ENCODE measurements around the gene PHKB.
A peak's percentile ranks its signal among the peaks of the same experiment; 100 is the strongest.

The PHKB gene

DNA sequence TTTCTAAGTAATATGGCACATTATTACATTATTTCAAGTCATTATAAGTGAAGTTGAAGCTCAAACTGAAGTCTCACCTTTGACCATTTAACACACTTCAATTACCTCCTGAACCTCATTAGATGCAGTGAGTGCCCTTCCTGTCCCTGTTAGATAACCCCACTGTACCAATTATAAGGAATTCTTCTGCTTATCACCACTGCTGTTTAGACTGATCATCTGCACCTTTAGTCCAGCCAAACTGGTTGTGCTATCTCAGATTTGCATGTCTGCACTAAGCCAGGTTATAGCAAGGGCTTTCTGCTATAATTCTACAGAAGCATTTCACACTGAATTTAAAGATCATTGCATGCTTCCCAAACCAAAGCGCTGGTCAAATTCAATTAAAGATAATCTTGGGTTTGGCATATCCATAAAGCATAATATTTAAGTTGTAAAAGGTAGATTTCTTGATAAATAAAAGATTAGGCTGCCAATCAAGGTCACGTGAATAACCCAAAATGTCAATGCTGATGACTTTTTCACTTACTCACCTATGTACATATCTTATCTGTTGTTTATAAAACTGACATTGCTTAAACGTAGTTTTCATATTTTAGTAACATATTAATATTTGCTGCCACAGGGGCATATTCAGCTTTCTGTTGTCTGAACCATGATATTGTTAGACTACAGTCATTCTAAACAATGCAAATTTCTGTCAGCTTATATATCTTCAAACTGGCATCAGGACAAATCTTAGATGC, 12.1 kb upstream of the PHKB start:
- TF ChIP-seq POLR2AphosphoS5 (IDR thresholded peaks at IDR 0.05; ENCODE audit: low read depth, low read length): no peak
- TF ChIP-seq POU2F2 (IDR thresholded peaks at IDR 0.05; ENCODE audit: low read depth, low read length): no peak
- no peak for TF ChIP-seq SPI1 (IDR thresholded peaks at IDR 0.05; ENCODE audit: low read depth, low read length)
- TF ChIP-seq PAX5 (IDR thresholded peaks at IDR 0.05; ENCODE audit: insufficient read depth, low read length, severe bottlenecking): no peak
- TF ChIP-seq POLR2A (IDR thresholded peaks at IDR 0.05; ENCODE audit: low read depth, low read length): no peak
- TF ChIP-seq TAF1 (IDR thresholded peaks at IDR 0.05; ENCODE audit: low read depth, low read length): no peak
- FAIRE-seq: peak; percentile 75

DNA sequence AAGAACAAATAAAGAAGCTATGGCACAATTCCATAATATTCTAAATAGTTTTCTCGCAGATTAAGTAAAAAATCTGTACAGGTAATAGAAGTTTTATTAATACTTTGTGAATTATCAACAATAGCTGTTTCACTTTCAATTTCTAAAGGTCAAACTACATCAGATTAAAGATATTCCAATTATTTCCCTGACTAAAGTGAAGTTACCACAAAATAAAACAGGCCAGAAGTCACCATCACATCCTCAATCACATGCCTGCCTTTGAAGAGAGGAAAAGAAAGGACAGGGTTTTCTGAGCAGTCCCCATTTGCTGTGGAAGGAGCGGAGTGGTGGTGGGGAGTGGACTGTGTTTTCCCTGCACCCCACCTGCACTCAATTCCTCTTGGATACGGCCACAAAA, 11.3 kb upstream of the PHKB start:
- TF ChIP-seq POU2F2 (IDR thresholded peaks at IDR 0.05; ENCODE audit: low read depth, low read length) (no peak), PAX5 (IDR thresholded peaks at IDR 0.05; ENCODE audit: insufficient read depth, low read length, severe bottlenecking) (no peak), SPI1 (IDR thresholded peaks at IDR 0.05; ENCODE audit: low read depth, low read length) (no peak), POLR2AphosphoS5 (IDR thresholded peaks at IDR 0.05; ENCODE audit: low read depth, low read length) (no peak), TAF1 (IDR thresholded peaks at IDR 0.05; ENCODE audit: low read depth, low read length) (no peak), POLR2A (IDR thresholded peaks at IDR 0.05; ENCODE audit: low read depth, low read length) (no peak)
- FAIRE-seq (no peak), DNase-seq (ENCODE audit: insufficient read length, low spot score) (no peak)

More for the DNA sequence above, 12.1 kb upstream of the PHKB start:
- DNase-seq (ENCODE audit: insufficient read length, low spot score): no peak

DNA sequence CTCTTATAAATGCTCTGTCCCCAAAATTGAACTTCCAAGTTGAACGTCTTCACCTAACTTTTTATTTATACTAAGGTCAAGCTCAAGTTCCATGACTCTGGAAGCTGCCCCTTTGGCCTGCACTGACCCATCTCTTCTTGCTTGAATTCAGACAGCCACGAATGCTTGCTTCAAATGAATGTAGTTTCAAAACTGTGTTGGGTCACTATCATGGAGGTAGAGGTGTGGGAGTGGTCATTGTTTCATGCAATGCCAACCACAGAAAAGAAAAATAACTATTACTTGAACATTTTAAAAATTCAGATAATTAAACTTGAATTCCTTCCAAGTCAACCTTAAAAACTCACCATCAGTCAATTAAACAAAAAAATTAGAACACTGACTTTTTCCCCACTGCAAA, 2.8 kb upstream of the PHKB start:
- TF ChIP-seq SPI1 (IDR thresholded peaks at IDR 0.05; ENCODE audit: low read depth, low read length) (no peak), PAX5 (IDR thresholded peaks at IDR 0.05; ENCODE audit: insufficient read depth, low read length, severe bottlenecking) (no peak), POU2F2 (IDR thresholded peaks at IDR 0.05; ENCODE audit: low read depth, low read length) (no peak), POLR2AphosphoS5 (IDR thresholded peaks at IDR 0.05; ENCODE audit: low read depth, low read length) (no peak), POLR2A (IDR thresholded peaks at IDR 0.05; ENCODE audit: low read depth, low read length) (no peak), TAF1 (IDR thresholded peaks at IDR 0.05; ENCODE audit: low read depth, low read length) (no peak)
- no peak for DNase-seq (ENCODE audit: insufficient read length, low spot score)
- FAIRE-seq: no peak

- FAIRE-seq (no peak), DNase-seq (ENCODE audit: insufficient read length, low spot score) (no peak)
- no peak for TF ChIP-seq POLR2A (IDR thresholded peaks at IDR 0.05; ENCODE audit: low read depth, low read length)
- TF ChIP-seq SPI1 (IDR thresholded peaks at IDR 0.05; ENCODE audit: low read depth, low read length): no peak
- TF ChIP-seq POLR2AphosphoS5 (IDR thresholded peaks at IDR 0.05; ENCODE audit: low read depth, low read length): no peak
- no peak for TF ChIP-seq TAF1 (IDR thresholded peaks at IDR 0.05; ENCODE audit: low read depth, low read length)
- no peak for TF ChIP-seq POU2F2 (IDR thresholded peaks at IDR 0.05; ENCODE audit: low read depth, low read length)
- no peak for TF ChIP-seq PAX5 (IDR thresholded peaks at IDR 0.05; ENCODE audit: insufficient read depth, low read length, severe bottlenecking)
Measured at GRCh38 chr16:47459603-47460002, 1.5 kb upstream of the PHKB start.

GRCh38 chr16:47460359-47460710, 796 bp upstream of the PHKB start:
- TF ChIP-seq TAF1 (IDR thresholded peaks at IDR 0.05; ENCODE audit: low read depth, low read length): no peak
- no peak for TF ChIP-seq SPI1 (IDR thresholded peaks at IDR 0.05; ENCODE audit: low read depth, low read length)
- TF ChIP-seq PAX5 (IDR thresholded peaks at IDR 0.05; ENCODE audit: insufficient read depth, low read length, severe bottlenecking): no peak
- no peak for TF ChIP-seq POLR2AphosphoS5 (IDR thresholded peaks at IDR 0.05; ENCODE audit: low read depth, low read length)
- no peak for TF ChIP-seq POLR2A (IDR thresholded peaks at IDR 0.05; ENCODE audit: low read depth, low read length)
- no peak for TF ChIP-seq POU2F2 (IDR thresholded peaks at IDR 0.05; ENCODE audit: low read depth, low read length)
- FAIRE-seq: no peak
- DNase-seq (ENCODE audit: insufficient read length, low spot score): no peak

GRCh38 chr16:47461598-47462266, 601 bp downstream of the PHKB start:
- FAIRE-seq (no peak), DNase-seq (ENCODE audit: insufficient read length, low spot score) (peak; percentile 6)
- no peak for TF ChIP-seq POLR2AphosphoS5 (IDR thresholded peaks at IDR 0.05; ENCODE audit: low read depth, low read length)
- no peak for TF ChIP-seq POU2F2 (IDR thresholded peaks at IDR 0.05; ENCODE audit: low read depth, low read length)
- TF ChIP-seq SPI1 (IDR thresholded peaks at IDR 0.05; ENCODE audit: low read depth, low read length): no peak
- no peak for TF ChIP-seq POLR2A (IDR thresholded peaks at IDR 0.05; ENCODE audit: low read depth, low read length)
- TF ChIP-seq TAF1 (IDR thresholded peaks at IDR 0.05; ENCODE audit: low read depth, low read length): no peak
- no peak for TF ChIP-seq PAX5 (IDR thresholded peaks at IDR 0.05; ENCODE audit: insufficient read depth, low read length, severe bottlenecking)

DNA sequence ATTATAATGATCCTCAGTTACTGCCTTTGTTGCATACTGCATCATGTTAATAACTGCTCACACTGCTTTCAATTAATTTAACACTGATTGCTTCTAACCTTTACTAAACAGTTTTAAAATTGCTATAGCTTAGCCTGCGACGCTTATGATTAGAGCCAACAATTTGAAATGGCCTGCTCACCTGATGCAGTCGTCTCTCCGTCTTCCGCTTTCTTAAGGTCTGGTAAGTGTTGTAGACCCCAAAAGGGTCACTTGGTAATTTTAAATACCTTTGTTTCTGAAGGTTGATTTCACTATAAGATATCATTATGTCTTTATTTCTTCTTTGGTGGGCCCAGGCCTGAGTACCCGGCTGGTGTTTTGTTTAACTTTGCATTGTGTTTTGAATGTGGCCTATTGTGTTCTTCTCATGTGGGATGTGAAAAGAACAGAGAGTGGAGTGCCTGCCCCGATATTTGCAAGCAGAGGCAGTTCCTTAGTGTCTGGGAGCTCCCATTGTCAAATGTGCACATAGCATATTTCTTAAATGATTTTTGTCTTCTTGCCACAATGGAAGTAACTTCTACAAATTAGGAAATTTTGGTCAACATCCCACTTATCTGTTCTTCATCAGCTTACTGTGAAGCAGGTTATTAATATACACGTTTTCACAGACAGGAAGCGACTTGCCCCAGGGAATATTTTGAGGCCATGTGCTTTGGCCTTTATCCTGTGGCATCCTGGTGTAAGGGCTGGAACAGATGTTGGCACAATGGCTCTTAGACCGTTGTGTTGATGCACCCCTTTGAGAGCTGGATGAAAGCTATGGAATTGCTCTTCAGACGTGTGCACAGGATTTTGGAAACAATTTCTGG, 2.9 kb downstream of the PHKB start:
- DNase-seq (ENCODE audit: insufficient read length, low spot score) (no peak), FAIRE-seq (peak; percentile 26)
- TF ChIP-seq PAX5 (IDR thresholded peaks at IDR 0.05; ENCODE audit: insufficient read depth, low read length, severe bottlenecking) (no peak), POLR2AphosphoS5 (IDR thresholded peaks at IDR 0.05; ENCODE audit: low read depth, low read length) (no peak), POLR2A (IDR thresholded peaks at IDR 0.05; ENCODE audit: low read depth, low read length) (no peak), TAF1 (IDR thresholded peaks at IDR 0.05; ENCODE audit: low read depth, low read length) (no peak), SPI1 (IDR thresholded peaks at IDR 0.05; ENCODE audit: low read depth, low read length) (no peak), POU2F2 (IDR thresholded peaks at IDR 0.05; ENCODE audit: low read depth, low read length) (no peak)

DNA sequence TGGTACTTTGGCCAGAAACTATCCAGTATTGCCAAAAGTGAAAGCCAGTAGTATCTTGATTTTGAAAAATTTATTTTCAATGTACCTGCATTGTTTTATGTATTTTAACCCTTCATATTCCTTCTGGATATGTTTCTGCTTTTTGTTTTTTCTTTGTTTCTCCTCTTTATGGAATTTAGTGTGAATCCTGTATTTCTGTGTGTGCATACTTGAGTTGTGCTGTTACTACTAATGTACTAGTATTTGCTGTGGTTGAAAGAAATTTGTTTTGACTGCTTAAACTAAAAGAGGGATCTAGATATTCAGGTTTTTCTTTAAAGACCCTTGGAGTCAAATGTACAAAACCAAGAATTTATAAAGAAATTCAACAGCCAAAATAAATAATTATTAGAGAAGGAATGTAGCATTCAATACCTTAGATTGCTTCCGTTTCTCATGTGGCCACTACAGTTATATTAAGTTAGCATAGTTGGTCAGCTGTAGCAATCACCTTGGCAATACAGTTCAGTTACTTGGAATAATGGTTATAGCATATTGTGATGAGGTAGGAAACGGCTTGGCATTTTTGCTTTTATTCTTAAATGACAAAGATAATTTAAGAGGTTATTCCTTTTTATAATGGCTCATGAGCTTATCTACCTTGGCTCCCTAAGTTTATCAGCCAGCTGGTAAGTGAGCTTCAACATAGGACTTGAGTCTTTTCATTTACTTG, 4.9 kb downstream of the PHKB start:
- FAIRE-seq: no peak
- no peak for DNase-seq (ENCODE audit: insufficient read length, low spot score)
- TF ChIP-seq TAF1 (IDR thresholded peaks at IDR 0.05; ENCODE audit: low read depth, low read length): no peak
- TF ChIP-seq POU2F2 (IDR thresholded peaks at IDR 0.05; ENCODE audit: low read depth, low read length): no peak

Measured in GM12891 (cell line).